Eye (tissue), 1 donor: Measurements from ENCODE around the gene B4GALT1.
"Not testable (repeated sequence)": the region's sequence is repeated elsewhere in the genome, so short reads cannot be mapped to it uniquely, and the experiment has no call there.

ENCODE experiments used
- DNase-seq: peaks from one replicate; pipeline ENCODE4 v3.0.0-alpha.2; 2015

B4GALT1 gene

DNA sequence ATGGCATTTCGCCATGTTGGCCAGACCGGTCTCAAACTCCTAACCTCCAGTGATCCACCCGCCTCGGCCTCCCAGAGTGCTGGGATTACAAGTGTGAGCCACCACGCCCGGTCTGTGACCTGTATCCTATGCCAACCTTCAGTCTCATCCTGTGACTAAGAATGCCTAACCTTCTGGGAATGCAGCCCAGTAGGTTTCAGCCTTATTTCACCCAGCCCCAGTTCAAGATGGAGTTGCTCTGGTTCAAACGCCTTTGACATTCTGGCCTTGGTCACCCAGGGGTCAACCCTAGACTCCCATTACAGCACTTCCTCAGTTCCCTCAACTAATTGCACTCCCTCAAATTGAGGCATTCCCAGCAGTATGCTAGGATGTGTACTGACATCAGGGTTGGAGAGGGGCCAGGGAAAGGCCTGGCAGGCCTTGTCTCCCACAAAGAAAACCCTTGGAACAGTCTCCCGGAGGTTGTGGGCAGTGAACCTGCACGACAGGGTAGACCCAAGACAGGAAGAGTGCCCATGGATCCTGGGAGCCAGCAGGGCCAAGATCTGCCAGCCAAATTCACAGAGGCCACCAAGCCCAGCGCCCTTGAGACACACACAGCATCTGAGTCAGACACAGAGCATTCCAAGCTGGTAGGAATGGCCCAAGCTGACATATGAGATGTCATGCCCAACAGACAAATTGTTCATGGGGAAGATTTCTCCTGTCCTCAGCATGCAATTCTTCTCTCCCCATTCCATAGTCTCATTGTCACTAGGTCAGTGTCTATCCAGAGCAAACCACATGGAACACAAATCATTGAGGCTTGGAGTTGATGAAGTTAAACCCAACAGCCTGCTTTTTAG is 65.8 kb downstream of the B4GALT1 start:
- DNase-seq = no peak

GRCh38 chr9:33099754-33100153 is 67.4 kb downstream of the B4GALT1 start:
- no peak for DNase-seq

GRCh38 chr9:33097192-33097591 is 69.9 kb downstream of the B4GALT1 start:
- no peak for DNase-seq

- DNase-seq = no peak
These were observed 74.5 kb downstream of the B4GALT1 start for GRCh38 chr9:33092634-33093033.

DNA sequence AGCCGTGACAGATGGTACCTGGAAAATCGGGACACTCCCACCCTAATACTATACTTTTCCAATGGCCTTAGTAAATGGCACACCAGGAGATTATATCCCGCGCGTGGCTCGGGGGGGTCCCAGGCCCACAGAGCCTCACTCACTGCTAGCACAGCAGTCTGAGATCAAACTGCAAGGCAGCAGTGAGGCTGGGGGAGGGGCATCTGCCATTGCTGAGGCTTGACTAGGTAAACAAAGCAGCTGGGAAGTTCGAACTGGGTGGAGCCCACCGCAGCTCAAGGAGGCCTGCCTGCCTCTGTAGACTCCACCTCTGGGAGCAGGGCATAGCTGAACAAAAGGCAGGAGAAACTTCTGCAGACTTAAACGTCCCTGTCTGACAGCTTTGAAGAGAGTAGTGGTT is 81.5 kb downstream of the B4GALT1 start:
- not testable (repeated sequence) for DNase-seq

GRCh38 chr9:33082538-33083326 is 84.4 kb downstream of the B4GALT1 start:
- DNase-seq = no peak

DNA sequence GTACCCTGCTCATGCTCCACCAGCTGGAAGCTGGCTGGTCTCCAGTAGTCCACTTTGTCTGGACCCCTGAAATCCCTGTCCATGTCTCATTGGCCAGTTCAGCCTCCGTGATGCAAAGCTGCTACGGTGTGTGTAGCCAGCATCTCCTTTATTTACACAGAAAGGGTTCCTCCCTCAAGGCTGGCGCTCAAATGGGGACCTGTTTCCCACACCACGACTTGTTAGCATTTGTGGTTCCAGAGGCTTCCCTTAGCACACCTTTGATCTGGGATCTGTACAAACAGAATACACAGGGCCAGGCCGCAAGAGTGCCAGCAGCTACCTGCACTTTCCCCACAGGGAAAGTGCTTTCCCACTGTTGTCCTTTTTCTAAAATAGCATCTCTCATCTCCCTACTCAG is 85.0 kb downstream of the B4GALT1 start:
- DNase-seq = no peak

GRCh38 chr9:33081128-33081851 is 85.8 kb downstream of the B4GALT1 start:
- peak; percentile 94 for DNase-seq

- DNase-seq = no peak
These were observed 86.6 kb downstream of the B4GALT1 start for GRCh38 chr9:33080534-33080933.

GRCh38 chr9:33076046-33077004 is 90.8 kb downstream of the B4GALT1 start, which contains the start of gene SMU1:
SMU1 (minus strand) TSS chr9:33076674; CDS start chr9:33076608, 66 bp downstream.
- DNase-seq = peak; percentile 98

DNA sequence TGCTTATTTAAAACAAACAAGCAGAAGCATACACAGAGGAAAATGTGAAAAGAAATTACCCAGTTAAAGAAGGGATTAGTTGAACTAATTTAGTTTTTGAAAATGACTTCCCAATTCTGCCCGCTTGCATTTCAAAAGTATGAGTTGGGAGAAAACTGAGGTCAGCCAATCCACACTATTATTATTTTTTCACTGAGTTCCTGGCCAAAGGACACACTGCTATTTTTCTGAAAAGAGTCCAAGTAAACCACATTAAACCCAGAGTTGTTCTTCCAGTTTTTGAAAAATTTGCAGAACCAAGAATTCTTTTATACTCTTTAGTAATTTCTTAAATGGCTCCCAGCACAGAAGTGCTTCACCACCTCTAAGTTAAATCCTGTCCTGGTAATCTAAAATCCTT is 98.1 kb downstream of the B4GALT1 start:
- DNase-seq = no peak

GRCh38 chr9:33065157-33066076 is 101.7 kb downstream of the B4GALT1 start:
- no peak for DNase-seq
